Astrocyte (in vitro differentiated cells and primary cell): ENCODE measurements around the gene CSF1.

Source experiments
- EZH2 ChIP-seq: IDR thresholded peaks from 2 replicates; pipeline ENCODE4 v1.6.1; 2012; ENCODE audit warnings: mild to moderate bottlenecking, low read length, inconsistent platforms; ENCODE audit not compliant: insufficient read depth
- TF ChIP-seq, protein P1 (sequence below): IDR thresholded peaks from 2 replicates; pipeline ENCODE4 v1.5.1; 2011; ENCODE audit warnings: low read depth, mild to moderate bottlenecking, inconsistent platforms, low read length, moderate library complexity; ENCODE audit not compliant: insufficient read depth

DNA sequence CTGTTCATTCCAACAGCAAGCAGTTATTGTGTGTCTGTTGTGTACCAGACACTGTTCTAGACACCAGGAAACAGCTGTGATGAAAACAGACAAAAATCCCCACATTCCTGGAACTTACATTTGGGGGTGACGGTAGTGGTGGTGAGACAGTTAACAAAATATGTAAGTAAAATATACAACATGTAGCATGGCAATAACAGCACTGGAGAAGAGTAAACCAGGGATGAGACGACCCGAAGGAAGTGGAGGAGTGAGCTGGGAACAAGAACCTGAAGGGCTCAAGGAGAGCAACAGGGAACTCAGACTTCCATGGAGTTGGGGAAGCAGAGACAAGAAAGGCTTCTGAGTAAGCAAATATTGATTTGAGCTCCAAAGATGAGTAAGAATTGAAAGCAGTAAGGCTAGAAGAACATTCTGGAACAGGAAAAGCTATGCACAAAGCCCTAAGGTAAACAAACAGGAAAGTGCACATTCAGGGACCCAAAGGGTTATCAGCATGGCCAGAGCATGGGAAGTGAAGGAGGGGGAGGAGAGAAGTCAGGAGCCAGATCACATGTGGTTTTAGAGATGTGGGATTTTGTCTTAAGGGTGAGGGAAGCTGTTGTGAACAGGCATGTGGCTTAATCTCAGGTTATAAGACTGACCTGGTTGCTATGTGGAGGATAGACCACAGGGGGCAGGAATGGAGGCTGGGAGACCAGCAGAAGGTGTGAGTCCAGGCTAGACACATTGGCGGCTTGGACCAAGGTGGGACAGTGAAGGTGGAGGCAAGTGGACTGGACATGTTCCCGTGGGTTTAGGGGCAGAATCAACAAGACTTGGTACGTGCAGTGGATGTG is 7.3 kb downstream of the CSF1 start:
- TF ChIP-seq, protein P1, sequence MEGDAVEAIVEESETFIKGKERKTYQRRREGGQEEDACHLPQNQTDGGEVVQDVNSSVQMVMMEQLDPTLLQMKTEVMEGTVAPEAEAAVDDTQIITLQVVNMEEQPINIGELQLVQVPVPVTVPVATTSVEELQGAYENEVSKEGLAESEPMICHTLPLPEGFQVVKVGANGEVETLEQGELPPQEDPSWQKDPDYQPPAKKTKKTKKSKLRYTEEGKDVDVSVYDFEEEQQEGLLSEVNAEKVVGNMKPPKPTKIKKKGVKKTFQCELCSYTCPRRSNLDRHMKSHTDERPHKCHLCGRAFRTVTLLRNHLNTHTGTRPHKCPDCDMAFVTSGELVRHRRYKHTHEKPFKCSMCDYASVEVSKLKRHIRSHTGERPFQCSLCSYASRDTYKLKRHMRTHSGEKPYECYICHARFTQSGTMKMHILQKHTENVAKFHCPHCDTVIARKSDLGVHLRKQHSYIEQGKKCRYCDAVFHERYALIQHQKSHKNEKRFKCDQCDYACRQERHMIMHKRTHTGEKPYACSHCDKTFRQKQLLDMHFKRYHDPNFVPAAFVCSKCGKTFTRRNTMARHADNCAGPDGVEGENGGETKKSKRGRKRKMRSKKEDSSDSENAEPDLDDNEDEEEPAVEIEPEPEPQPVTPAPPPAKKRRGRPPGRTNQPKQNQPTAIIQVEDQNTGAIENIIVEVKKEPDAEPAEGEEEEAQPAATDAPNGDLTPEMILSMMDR = no peak
- TF ChIP-seq EZH2 = no peak
